ENCODE results near the gene PAFAH1B1.
"Not testable (repeated sequence)": the region's sequence is repeated elsewhere in the genome, so short reads cannot be mapped to it uniquely, and the experiment has no call there.

The PAFAH1B1 gene

GRCh38 chr17:2594722-2595599 is 1.5 kb downstream of the PAFAH1B1 start:
- DNase-seq: no peak

- DNase-seq: no peak
Measured at GRCh38 chr17:2595716-2596115, 2.3 kb downstream of the PAFAH1B1 start.

- DNase-seq: no peak
Measured at GRCh38 chr17:2598166-2598565, 4.7 kb downstream of the PAFAH1B1 start.

- no peak for DNase-seq
Measured at GRCh38 chr17:2602597-2603017, 9.2 kb downstream of the PAFAH1B1 start.

GRCh38 chr17:2608350-2608913 is 15.0 kb downstream of the PAFAH1B1 start:
- no peak for DNase-seq

- DNase-seq: no peak
Measured at GRCh38 chr17:2609091-2609490, 15.6 kb downstream of the PAFAH1B1 start.

GRCh38 chr17:2610195-2611175 is 17.0 kb downstream of the PAFAH1B1 start:
- no peak for DNase-seq

GRCh38 chr17:2611627-2612026 is 18.2 kb downstream of the PAFAH1B1 start:
- DNase-seq: no peak

- no peak for DNase-seq
Measured at GRCh38 chr17:2612630-2613029, 19.2 kb downstream of the PAFAH1B1 start.

GRCh38 chr17:2613089-2613808 is 19.8 kb downstream of the PAFAH1B1 start:
- DNase-seq: no peak

- DNase-seq: no peak
Measured at GRCh38 chr17:2615882-2616281, 22.4 kb downstream of the PAFAH1B1 start.

- no peak for DNase-seq
Measured at GRCh38 chr17:2621241-2621640, 27.8 kb downstream of the PAFAH1B1 start.

- not testable (repeated sequence) for DNase-seq
Measured at GRCh38 chr17:2621951-2622405, 28.5 kb downstream of the PAFAH1B1 start.

GRCh38 chr17:2622721-2623301 is 29.4 kb downstream of the PAFAH1B1 start:
- not testable (repeated sequence) for DNase-seq

GRCh38 chr17:2624292-2624731 is 30.9 kb downstream of the PAFAH1B1 start:
- no peak for DNase-seq

- DNase-seq: not testable (repeated sequence)
Measured at GRCh38 chr17:2626626-2627219, 33.3 kb downstream of the PAFAH1B1 start.

- not testable (repeated sequence) for DNase-seq
Measured at GRCh38 chr17:2628922-2629321, 35.5 kb downstream of the PAFAH1B1 start.

- no peak for DNase-seq
Measured at GRCh38 chr17:2631211-2631610, 37.8 kb downstream of the PAFAH1B1 start.

GRCh38 chr17:2634361-2634960 is 41.0 kb downstream of the PAFAH1B1 start:
- no peak for DNase-seq

GRCh38 chr17:2635241-2635640 is 41.8 kb downstream of the PAFAH1B1 start:
- no peak for DNase-seq

GRCh38 chr17:2635675-2636074 is 42.2 kb downstream of the PAFAH1B1 start:
- DNase-seq: no peak

All from stimulated activated CD4-positive, alpha-beta T cell treated with anti-CD3 and anti-CD28 coated beads, Interleukin-15, amount 100 ng/mL, for 24 hours (primary cell).